GM19099 (cell line): ENCODE measurements around the gene DCST2.

Source experiments
- POLR2A ChIP-seq: IDR thresholded peaks from 3 replicates; pipeline ENCODE4 v1.6.1; 2011; ENCODE audit warnings: low read depth; ENCODE audit not compliant: insufficient read length; ENCODE audit errors: extremely low read depth

Gene DCST2

GRCh38 chr1:155033524-155033923 lies at the start of gene DCST2, which contains the start of gene DCST1:
Gene DCST2, minus strand, starts transcription at chr1:155033781. Its CDS starts 80 bp downstream, at chr1:155033701.
Gene DCST1, plus strand, starts transcription at chr1:155033824. Its CDS starts 213 bp downstream, at chr1:155034037.
- no peak for TF ChIP-seq POLR2A

GRCh38 chr1:155083052-155083541 lies 49.5 kb upstream of the DCST2 start:
- no peak for TF ChIP-seq POLR2A

- TF ChIP-seq POLR2A = no peak
Observed at GRCh38 chr1:155082301-155083051, 48.9 kb upstream of the DCST2 start.

- TF ChIP-seq POLR2A = no peak
Observed at GRCh38 chr1:155081472-155082300, 48.1 kb upstream of the DCST2 start.

GRCh38 chr1:155080312-155081228 lies 47.0 kb upstream of the DCST2 start:
- no peak for TF ChIP-seq POLR2A

- no peak for TF ChIP-seq POLR2A
Observed at GRCh38 chr1:155079487-155080311, 46.1 kb upstream of the DCST2 start.

GRCh38 chr1:155079210-155079486 lies 45.6 kb upstream of the DCST2 start:
- TF ChIP-seq POLR2A = no peak

- TF ChIP-seq POLR2A = no peak
Observed at GRCh38 chr1:155078469-155079209, 45.1 kb upstream of the DCST2 start, which contains the start of gene EFNA3. Gene EFNA3, plus strand, starts transcription at chr1:155078837. Its CDS starts 105 bp downstream, at chr1:155078942.

- no peak for TF ChIP-seq POLR2A
Observed at GRCh38 chr1:155077758-155078445, 44.3 kb upstream of the DCST2 start.

GRCh38 chr1:155077346-155077745 lies 43.8 kb upstream of the DCST2 start:
- TF ChIP-seq POLR2A = no peak

- no peak for TF ChIP-seq POLR2A
Observed at GRCh38 chr1:155076371-155076770, 42.8 kb upstream of the DCST2 start.

GRCh38 chr1:155075535-155075934 lies 42.0 kb upstream of the DCST2 start:
- TF ChIP-seq POLR2A = no peak
